RWPE2 (cell line): ENCODE data around the gene ST6GAL2.

ENCODE experiments used
- ATAC-seq: fragments of 200-7000 bp; cut with Tn5 transposase; 3 replicates; pipeline ENCODE4 v1.9.1; 2021; ENCODE audit warnings: low read depth
- DNase-seq: peaks from one replicate; pipeline ENCODE4 v3.0.0-alpha.2; 2020; ENCODE audit warnings: low spot score
- H3K27ac ChIP-seq: fragments of 450-650 bp; 2 replicates; pipeline ENCODE4 v1.5.1; 2017; ENCODE audit warnings: mild to moderate bottlenecking; ENCODE audit not compliant: poor library complexity, severe bottlenecking
- H3K27me3 ChIP-seq: fragments of 250-450 bp; sonication (Bioruptor Pico); 2 replicates; pipeline ENCODE4 v1.5.1; 2021; ENCODE audit warnings: mild to moderate bottlenecking, moderate library complexity; ENCODE audit not compliant: insufficient read depth, poor library complexity, severe bottlenecking
- H3K36me3 ChIP-seq: fragments of 250-450 bp; sonication (Bioruptor Pico); 2 replicates; pipeline ENCODE4 v1.5.1; 2020; ENCODE audit warnings: low read depth, mild to moderate bottlenecking, moderate library complexity
- H3K4me1 ChIP-seq: fragments of 250-450 bp; sonication (Bioruptor Pico); 2 replicates; pipeline ENCODE4 v1.5.1; 2021; ENCODE audit warnings: mild to moderate bottlenecking, moderate library complexity; ENCODE audit not compliant: insufficient read depth, poor library complexity, severe bottlenecking
- H3K4me3 ChIP-seq: fragments of 250-450 bp; sonication (Bioruptor Pico); 2 replicates; pipeline ENCODE4 v1.5.1; 2021; ENCODE audit warnings: mild to moderate bottlenecking, moderate library complexity; ENCODE audit not compliant: severe bottlenecking
- H3K9me3 ChIP-seq: fragments of 250-450 bp; sonication (Bioruptor Pico); 2 replicates; pipeline ENCODE4 v1.5.1; 2021; ENCODE audit warnings: mild to moderate bottlenecking, moderate library complexity; ENCODE audit not compliant: severe bottlenecking
- TF ChIP-seq, protein P1 (sequence below): fragments of 450-650 bp; IDR thresholded peaks from one replicate; pipeline ENCODE4 v1.5.1; 2017; ENCODE audit warnings: mild to moderate bottlenecking, moderate library complexity; ENCODE audit not compliant: poor library complexity, severe bottlenecking

ST6GAL2 gene

DNA sequence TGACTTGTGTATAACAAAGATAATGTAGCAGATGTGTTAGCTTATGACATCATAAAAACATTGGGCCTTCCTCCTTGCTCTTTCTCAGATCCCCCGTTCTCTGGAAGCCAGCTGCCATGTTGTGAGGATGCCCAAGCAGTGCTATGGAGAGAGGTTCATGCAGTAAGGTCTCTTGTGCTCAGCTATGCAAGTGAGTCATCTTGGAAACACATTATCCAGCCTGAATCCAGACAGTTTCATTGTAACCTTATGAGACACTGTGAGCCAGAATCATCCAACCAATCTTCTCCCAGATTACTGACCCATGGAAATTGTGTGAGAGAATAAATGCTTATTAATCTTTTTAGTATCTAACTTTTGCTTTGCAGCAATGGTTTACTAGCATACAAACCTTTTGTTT lies 60.8 kb downstream of the ST6GAL2 start:
- no peak for DNase-seq
- H3K27me3 ChIP-seq = peaks cover 4% of the 10 kb centered on the region

DNA sequence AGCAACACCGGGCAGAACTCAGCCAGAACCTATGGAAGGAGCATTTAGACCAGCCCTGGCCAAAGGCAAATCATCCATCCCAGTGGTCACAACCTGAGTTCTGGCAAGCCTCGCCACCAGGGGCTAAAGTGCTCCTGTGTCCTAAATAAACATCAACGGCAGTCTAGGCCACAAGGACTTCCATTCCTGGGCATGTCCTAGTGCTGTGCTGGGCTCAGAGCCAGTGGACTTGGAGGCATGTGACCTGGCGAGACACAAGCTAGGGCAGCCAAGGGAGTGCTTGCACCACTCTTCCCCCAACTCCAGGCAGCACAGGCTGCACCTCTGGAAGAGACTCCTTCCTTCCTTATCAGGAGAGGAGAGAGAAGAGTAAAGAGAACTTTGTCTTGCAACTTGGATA lies 69.0 kb downstream of the ST6GAL2 start:
- TF ChIP-seq, protein P1, sequence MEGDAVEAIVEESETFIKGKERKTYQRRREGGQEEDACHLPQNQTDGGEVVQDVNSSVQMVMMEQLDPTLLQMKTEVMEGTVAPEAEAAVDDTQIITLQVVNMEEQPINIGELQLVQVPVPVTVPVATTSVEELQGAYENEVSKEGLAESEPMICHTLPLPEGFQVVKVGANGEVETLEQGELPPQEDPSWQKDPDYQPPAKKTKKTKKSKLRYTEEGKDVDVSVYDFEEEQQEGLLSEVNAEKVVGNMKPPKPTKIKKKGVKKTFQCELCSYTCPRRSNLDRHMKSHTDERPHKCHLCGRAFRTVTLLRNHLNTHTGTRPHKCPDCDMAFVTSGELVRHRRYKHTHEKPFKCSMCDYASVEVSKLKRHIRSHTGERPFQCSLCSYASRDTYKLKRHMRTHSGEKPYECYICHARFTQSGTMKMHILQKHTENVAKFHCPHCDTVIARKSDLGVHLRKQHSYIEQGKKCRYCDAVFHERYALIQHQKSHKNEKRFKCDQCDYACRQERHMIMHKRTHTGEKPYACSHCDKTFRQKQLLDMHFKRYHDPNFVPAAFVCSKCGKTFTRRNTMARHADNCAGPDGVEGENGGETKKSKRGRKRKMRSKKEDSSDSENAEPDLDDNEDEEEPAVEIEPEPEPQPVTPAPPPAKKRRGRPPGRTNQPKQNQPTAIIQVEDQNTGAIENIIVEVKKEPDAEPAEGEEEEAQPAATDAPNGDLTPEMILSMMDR = no peak
- Histone ChIP-seq H3K4me1 (no peaks in the 10 kb centered on the region), H3K27ac (no peak overlapping the region), H3K9me3 (no peaks in the 10 kb centered on the region), H3K4me3 (no peak overlapping the region), H3K36me3 (no peaks in the 10 kb centered on the region), H3K27me3 (peaks cover 4% of the 10 kb centered on the region)
- no peak for ATAC-seq
- no peak for DNase-seq

More for the DNA sequence above, 60.8 kb downstream of the ST6GAL2 start:
- no peaks in the 10 kb centered on the region for H3K36me3 ChIP-seq
- no peaks in the 10 kb centered on the region for H3K9me3 ChIP-seq
- ATAC-seq = no peak
- TF ChIP-seq, protein P1 = no peak
- H3K4me3 ChIP-seq = no peak overlapping the region
- no peaks in the 10 kb centered on the region for H3K4me1 ChIP-seq
- no peak overlapping the region for H3K27ac ChIP-seq

DNA sequence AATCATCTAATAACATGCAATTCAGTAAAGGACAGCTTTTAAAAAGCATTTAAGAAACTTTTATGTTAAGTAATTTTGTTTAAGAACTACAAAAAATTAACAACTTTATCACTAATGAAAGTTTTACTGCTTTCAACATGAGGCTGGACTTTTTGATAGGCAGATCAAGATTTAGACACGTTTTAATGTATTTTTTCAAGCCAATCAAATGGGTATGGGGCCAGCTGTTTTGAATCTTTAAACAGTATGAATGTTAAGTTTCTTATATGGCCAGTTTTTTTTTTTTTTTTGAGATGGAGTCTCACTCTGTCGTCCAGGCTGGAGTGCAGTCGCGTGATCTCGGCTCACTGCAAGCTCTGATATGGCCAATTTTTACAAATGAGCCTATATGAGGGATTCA lies 73.1 kb downstream of the ST6GAL2 start:
- Histone ChIP-seq H3K27ac (no peak overlapping the region), H3K36me3 (no peaks in the 10 kb centered on the region), H3K4me1 (no peaks in the 10 kb centered on the region), H3K4me3 (no peak overlapping the region), H3K27me3 (no peaks in the 10 kb centered on the region), H3K9me3 (no peaks in the 10 kb centered on the region)
- DNase-seq (no peak), ATAC-seq (no peak)
- TF ChIP-seq, protein P1 = no peak

DNA sequence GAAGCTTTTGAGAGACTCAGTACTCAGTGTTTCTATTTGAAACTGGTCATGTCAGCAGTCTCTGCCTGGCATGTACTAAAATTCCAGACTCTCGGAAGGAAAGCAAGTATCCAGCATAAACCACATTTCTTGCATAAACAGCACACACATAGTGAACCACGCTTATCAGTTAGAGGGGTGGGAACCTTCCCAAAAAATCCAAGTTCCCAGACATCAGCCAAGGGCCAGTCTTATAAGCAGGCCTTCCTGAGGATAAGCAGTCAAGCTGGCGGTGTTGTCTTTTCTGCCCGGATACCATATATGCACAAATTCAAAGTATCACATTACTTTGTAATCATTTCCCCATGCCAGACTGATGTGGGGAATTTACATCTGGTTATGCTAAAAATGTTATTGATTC lies 73.6 kb downstream of the ST6GAL2 start:
- Histone ChIP-seq H3K36me3 (no peaks in the 10 kb centered on the region), H3K27ac (no peak overlapping the region), H3K27me3 (no peaks in the 10 kb centered on the region), H3K4me1 (no peaks in the 10 kb centered on the region), H3K9me3 (no peaks in the 10 kb centered on the region), H3K4me3 (no peak overlapping the region)
- DNase-seq (no peak), ATAC-seq (no peak)
- TF ChIP-seq, protein P1 = no peak

DNA sequence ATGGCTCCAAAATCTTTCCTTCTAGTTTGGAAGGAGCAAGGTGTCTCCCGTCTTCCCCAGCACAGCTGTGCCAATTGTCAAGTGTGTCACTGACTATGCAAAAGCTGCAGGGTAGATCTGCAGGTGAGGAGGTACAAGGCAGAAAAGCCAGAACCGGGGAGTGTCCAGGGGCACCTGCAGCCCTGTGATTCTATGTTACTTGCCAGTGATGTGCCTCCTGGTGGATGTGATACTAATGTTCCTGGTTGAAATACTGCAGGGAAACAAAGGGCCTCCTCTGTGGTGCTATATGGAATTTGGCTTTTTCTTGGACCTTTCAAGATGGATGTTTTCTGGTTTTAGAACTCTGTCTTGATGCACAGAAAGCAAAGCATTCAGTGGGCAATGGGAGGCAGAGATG lies 80.3 kb downstream of the ST6GAL2 start:
- H3K27ac ChIP-seq = no peak overlapping the region
- ATAC-seq (no peak), DNase-seq (no peak)
- H3K9me3 ChIP-seq = no peaks in the 10 kb centered on the region
- H3K4me1 ChIP-seq = no peaks in the 10 kb centered on the region
- no peaks in the 10 kb centered on the region for H3K27me3 ChIP-seq
- TF ChIP-seq, protein P1 = no peak
- H3K36me3 ChIP-seq = no peaks in the 10 kb centered on the region
- no peak overlapping the region for H3K4me3 ChIP-seq
